LNCAP (cell line): ENCODE results near the gene NLRP1.

Experiments
- TF ChIP-seq, protein P1 (sequence below): fragments of 450-650 bp; IDR thresholded peaks from 2 replicates; pipeline ENCODE4 v1.5.1; 2017; ENCODE audit warnings: mild to moderate bottlenecking

NLRP1 gene

DNA sequence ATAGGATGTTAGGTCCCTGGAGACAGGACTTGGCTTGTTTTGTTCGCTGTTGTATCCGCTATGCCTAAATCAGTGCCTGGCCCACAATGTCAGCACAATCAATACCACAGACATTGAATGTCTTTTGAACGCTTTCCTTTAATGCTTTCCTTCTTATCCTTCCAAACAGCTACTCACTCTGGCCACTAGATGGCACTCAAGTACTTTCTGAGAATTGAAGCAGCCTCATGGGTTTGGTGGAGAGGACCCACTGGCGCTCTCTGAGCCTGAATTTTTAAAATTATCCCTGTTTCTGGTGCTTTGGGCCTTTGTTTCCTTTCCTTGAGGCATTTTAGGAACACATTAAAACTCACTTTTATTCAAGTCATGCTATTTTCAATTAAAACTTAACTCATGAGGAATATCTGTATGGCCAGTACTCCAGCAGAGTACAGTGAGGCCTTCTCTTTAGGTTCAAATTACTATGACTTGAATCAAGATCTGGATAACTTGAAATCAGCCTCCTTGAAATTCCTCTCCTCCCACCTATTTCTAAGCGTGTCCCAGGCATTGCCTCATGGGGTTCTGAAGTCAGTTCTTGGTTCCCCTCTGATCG lies 3.2 kb upstream of the NLRP1 start:
- TF ChIP-seq, protein P1, sequence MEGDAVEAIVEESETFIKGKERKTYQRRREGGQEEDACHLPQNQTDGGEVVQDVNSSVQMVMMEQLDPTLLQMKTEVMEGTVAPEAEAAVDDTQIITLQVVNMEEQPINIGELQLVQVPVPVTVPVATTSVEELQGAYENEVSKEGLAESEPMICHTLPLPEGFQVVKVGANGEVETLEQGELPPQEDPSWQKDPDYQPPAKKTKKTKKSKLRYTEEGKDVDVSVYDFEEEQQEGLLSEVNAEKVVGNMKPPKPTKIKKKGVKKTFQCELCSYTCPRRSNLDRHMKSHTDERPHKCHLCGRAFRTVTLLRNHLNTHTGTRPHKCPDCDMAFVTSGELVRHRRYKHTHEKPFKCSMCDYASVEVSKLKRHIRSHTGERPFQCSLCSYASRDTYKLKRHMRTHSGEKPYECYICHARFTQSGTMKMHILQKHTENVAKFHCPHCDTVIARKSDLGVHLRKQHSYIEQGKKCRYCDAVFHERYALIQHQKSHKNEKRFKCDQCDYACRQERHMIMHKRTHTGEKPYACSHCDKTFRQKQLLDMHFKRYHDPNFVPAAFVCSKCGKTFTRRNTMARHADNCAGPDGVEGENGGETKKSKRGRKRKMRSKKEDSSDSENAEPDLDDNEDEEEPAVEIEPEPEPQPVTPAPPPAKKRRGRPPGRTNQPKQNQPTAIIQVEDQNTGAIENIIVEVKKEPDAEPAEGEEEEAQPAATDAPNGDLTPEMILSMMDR, result peak; percentile 89

DNA sequence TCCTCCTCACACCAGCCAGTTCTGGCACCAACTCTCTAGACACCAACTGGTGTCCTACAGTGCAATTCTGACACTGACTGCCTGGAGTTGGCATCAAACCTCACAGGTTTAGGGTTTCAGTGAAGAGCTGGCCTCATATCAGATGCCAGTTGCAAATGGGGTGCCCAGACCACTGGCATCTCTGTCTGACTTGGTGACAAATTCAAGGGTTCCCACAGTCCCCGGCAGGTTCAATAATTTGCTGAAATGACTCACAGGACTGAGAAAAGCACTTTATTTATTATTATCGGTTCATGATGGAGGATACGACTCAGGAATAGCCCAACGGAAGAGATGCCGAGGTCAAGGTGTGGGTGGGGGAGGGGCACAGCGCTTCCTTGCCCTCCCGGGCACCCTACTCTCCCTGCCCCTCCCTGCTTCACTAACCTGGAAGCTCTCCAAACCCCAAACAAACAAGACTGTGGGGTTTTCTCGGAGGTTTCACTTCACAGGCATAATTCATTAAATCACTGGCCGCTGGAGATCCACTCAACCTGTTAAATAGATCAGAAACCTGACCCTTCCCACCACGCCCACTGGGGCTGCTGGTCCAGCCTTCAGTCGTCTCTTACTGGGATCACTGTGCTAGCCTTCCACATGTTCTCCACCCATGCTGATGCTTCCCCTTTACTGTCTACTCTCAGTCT lies 1.7 kb upstream of the NLRP1 start:
- TF ChIP-seq, protein P1, result no peak

DNA sequence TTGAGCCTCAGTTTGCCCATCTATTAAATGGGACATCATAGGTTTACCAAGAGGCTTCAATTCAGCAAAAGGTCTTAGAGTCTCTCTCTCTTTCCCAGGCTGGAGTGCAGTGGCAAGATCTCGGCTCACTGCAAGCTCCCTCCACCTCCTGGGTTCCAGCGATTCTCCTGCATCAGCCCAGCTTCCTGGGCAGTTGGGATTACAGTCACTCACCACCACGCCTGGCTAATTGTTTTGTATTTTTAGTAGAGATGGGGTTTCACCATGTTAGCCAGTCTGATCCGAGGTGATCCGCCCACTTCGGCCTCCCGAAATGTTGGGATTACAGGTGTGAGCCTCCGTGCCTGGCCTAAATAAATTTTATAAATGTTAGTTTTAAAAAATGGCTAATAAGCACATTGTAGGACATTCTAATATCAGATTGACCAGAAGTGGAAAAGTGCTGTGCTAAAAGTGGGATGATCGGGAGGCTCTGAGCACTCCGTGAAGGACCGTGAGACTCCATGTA lies 1.0 kb upstream of the NLRP1 start:
- TF ChIP-seq, protein P1, result no peak

DNA sequence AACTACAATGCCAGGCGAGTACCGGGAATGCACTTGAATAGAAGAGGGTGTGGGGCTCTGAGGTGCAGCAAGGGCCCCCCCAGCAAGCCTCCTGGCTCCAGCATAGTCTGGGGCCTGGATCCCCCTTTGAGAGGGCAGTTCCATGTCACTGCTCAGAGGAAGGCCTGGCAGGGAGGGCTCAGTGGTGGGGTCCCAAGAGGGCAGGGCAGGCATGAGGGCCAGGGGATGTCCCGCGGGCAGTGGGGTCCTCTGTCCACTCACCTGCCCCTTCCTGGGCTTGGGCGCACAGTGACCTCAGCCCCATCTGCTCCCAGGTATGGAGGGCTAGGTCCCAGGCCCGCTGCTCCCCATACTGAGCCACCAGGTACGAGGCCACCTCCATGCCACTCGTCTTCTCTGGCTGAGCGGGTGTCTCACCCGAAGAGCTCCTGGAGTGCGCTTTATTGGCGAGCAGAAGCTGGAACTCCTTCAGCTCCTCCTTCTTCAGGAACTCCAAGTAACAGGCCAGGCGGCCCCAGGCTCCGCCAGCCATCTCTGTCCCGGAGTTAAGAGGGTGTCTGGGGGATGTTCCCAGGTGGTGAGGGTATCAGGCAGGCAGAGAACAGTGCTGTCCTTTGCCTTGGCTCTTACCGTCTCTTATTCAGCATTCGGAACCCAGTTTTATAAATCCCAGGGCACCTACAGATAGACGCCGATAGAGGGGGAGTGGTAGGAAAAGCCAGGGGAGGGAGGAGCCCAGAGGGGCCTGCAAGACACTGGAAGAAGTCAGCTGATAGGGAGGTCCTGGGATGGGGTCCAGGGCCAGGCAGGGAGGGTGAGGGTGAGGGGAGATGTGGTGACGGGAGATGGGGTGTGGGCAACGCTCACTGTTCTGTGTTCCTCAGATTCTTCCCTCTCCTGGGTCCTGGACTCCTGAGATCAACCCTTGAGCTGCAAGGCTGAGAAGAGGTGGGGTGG lies 605 bp downstream of the NLRP1 start:
- TF ChIP-seq, protein P1, result no peak

DNA sequence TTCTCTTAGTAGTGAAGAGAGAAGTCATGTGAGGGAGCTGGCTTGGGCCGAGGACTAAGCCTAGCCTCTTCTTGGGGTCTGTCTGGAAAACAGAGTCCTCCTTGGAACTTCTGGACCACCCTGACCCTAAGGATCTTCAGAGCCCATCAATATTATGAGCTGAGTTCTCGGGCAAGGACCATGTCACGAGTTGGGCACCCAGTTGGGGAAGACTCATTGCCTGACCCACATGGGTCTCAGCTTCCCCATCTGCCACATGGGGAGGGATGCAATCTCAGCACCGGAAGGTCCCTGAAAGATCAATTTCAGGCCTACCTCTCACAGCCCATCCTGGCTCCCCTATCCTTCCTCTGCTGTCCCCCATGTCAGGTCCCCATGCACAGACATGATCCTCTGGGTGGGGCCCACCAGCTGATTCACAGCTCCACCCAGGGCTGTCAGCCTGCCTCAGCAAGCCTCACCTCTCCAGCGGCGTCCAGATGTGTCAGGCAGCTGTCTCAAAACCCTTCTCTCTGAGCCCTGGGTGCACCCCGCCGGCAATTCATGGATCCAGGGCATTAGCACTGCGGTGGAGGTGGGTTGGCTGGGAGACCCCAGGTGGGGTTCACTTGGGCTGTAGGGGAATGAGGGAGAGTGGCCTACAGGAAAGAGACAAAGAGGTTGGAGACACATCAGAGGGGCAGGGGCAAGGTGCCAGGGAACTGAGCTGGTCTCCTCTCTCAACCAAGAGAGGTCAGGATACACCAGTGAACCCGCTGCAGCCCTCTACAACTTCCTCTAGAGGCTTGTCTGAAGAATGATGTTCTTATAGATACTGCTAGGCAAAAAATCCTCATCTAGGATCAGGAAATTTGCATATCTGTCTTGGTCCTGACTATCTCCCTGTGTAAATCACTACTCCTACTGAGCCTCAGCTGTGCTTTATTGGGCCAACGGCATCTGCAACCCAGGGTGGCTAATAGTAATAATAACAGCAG lies 1.8 kb downstream of the NLRP1 start:
- TF ChIP-seq, protein P1, result no peak

DNA sequence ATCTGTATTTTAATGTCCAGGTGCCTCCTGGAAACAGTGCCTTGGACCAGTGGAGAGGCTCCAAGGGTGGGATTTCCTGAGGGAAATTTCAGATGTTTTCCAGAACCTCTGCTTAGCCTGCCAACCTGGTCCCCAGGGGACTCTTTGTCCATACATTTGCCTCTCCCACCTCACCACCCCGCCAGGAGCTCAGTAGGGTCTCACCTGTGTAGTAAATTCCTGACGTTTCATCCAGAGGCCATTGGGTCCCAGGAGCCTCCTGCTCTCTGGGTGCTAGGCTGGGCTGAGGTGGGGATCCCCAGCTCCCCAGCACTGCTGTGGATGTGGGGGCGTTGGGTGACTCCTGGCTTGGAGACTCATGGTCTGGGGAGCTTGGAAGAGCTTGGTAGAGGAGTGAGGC lies 2.7 kb downstream of the NLRP1 start:
- TF ChIP-seq, protein P1, result no peak

DNA sequence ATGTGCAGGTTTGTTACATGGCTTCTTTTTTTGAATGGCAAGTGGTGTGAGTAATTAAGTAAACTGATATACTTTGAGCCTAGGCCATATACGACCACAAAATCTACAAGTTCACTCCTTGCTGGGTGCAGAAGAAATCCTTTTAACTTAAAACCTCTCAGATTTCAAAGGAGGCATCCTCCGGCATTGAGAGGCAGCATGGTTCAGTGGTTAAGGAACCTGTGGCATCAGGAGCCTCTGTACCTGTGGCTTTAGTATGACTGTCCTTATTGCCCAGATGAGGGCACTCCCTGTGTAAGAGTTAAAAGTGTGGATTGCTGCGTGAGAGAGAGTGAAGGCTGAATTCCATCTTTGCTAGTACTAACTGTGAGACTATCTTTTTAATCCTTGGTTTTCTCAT lies 3.3 kb downstream of the NLRP1 start:
- TF ChIP-seq, protein P1, result no peak
